Tibial artery (tissue), 4 donors: ENCODE results near the gene THBS1.

ENCODE experiments used
- DNase-seq, 2 donors: peaks; one replicate each; pipeline ENCODE4 v3.0.0-alpha.2; 2019
- H3K27ac ChIP-seq, 2 donors: fragments of 200-600 bp; sonication (generic) in 1 of 2; 1 replicate in 1 of 2; 2 replicates in 1 of 2; pipeline ENCODE4 v1.5.1; 2018 to 2019; ENCODE audit warnings: mild to moderate bottlenecking in 1 of 2
- H3K27me3 ChIP-seq, 2 donors: fragments of 200-600 bp; sonication (generic) in 1 of 2; one replicate each; pipeline versions ENCODE4 v1.5.1 to v1.6.0; 2016 to 2019
- H3K36me3 ChIP-seq, 3 donors: fragments of 200-600 bp; sonication (generic) in 2 of 3; one replicate each; pipeline ENCODE4 v1.5.1; 2016 to 2019; ENCODE audit warnings: mild to moderate bottlenecking in 2 of 3
- H3K4me1 ChIP-seq, 4 donors: fragments of 200-600 bp; sonication (generic) in 2 of 4; 1 replicate in 3 of 4; 2 replicates in 1 of 4; pipeline ENCODE4 v1.5.1; 2016 to 2019
- H3K4me3 ChIP-seq, 2 donors: fragments of 200-600 bp; sonication (generic) in 1 of 2; 1 replicate in 1 of 2; 2 replicates in 1 of 2; pipeline ENCODE4 v1.5.1; 2018 to 2019; ENCODE audit warnings: mild to moderate bottlenecking in 2 of 2
- H3K9me3 ChIP-seq, 3 donors: fragments of 200-600 bp; sonication (generic) in 1 of 3; one replicate each; pipeline ENCODE4 v1.5.1; 2016 to 2019
- intact Hi-C: fragments of 100-400 bp; cut with DNase I; formaldehyde crosslinking; loops from one replicate; pipeline ENCODE4 v1.15.0; 2023; ENCODE audit warnings: low total_unique reads
- TF ChIP-seq, protein P1 (sequence below), 2 experiments: fragments of 200-600 bp in 1 of 2; fragments of 450-650 bp in 1 of 2; IDR thresholded peaks; one replicate each; pipeline ENCODE4 v1.5.1; 2017 to 2019; ENCODE audit warnings: antibody characterized with exemption in 2 of 2, mild to moderate bottlenecking in 1 of 2, moderate library complexity in 1 of 2

Gene THBS1

DNA sequence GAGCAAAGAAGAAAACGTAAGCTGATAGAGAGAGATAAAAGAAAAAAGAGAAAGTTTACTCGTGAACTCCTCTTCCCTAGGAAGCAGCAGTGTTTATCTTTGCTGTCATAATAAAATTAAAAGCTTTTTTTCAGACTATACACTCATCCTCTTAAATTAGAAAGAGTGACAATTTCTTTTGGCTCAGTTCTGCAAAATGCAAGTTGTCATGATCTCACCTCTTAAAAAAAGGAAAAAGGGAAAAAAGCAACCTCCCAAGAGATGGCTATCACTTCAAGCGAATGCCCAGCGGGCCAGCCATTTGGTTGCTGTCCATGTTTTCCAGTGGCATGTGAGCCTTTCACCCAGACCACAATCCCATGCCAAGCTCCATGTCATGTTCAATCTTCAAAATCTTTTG lies 7.0 kb upstream of the THBS1 start:
- Histone ChIP-seq H3K36me3 (no peaks in the 10 kb centered on the region), H3K27me3 (no peaks in the 10 kb centered on the region), H3K9me3 (no peaks in the 10 kb centered on the region), H3K4me1 (peaks cover 0 to 18% (median under 1%) of the 10 kb centered on the region in 4 donors), H3K4me3 (no peak overlapping the region), H3K27ac (no peak overlapping the region)
- intact Hi-C loops: loop anchor here (10.0 kb wide), 1 partner anchor 59 kb away; no protein-coding TSS in a partner anchor
- no peak for DNase-seq
- TF ChIP-seq, protein P1, sequence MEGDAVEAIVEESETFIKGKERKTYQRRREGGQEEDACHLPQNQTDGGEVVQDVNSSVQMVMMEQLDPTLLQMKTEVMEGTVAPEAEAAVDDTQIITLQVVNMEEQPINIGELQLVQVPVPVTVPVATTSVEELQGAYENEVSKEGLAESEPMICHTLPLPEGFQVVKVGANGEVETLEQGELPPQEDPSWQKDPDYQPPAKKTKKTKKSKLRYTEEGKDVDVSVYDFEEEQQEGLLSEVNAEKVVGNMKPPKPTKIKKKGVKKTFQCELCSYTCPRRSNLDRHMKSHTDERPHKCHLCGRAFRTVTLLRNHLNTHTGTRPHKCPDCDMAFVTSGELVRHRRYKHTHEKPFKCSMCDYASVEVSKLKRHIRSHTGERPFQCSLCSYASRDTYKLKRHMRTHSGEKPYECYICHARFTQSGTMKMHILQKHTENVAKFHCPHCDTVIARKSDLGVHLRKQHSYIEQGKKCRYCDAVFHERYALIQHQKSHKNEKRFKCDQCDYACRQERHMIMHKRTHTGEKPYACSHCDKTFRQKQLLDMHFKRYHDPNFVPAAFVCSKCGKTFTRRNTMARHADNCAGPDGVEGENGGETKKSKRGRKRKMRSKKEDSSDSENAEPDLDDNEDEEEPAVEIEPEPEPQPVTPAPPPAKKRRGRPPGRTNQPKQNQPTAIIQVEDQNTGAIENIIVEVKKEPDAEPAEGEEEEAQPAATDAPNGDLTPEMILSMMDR (IDR thresholded peaks at IDR 0.05): no peak

DNA sequence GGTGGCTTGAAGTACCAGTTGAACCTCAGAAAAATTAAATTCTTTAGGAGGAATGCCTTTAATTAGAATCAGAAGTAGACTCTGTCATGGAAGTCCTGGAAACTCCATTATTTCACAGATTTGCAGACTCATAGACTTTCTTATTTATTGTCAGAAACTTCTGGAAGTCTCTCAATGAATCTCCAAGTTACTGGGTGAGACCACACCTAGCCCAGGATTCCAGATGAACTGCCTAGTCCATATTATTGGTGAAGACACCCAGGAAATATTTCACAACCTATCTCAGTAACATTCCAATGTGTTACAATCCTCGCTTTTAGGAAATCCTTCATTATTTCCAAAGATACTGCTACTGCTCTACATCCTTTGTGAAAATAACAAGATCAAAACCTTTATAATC lies 6.5 kb upstream of the THBS1 start:
- Histone ChIP-seq H3K4me3 (no peak overlapping the region), H3K36me3 (no peaks in the 10 kb centered on the region), H3K27me3 (no peaks in the 10 kb centered on the region), H3K9me3 (no peaks in the 10 kb centered on the region), H3K4me1 (peaks cover 0 to 22% (median 4%) of the 10 kb centered on the region in 4 donors), H3K27ac (no peak overlapping the region)
- no peak for DNase-seq
- TF ChIP-seq, protein P1 (IDR thresholded peaks at IDR 0.05): no peak
- intact Hi-C loops: loop anchor here (10.0 kb wide), 1 partner anchor 60 kb away; no protein-coding TSS in a partner anchor

GRCh38 chr15:39575180-39575579 lies 5.7 kb upstream of the THBS1 start:
- H3K27me3 ChIP-seq: no peaks in the 10 kb centered on the region
- intact Hi-C loops: loop anchor here (5.0 to 10.0 kb wide), 2 partner anchors 60 to 758 kb away; no protein-coding TSS in a partner anchor
- TF ChIP-seq, protein P1 (IDR thresholded peaks at IDR 0.05): no peak
- H3K4me1 ChIP-seq: peaks cover 0 to 22% (median 7%) of the 10 kb centered on the region in 4 donors
- no peak overlapping the region for H3K4me3 ChIP-seq
- H3K36me3 ChIP-seq: no peaks in the 10 kb centered on the region
- DNase-seq: no peak
- H3K9me3 ChIP-seq: no peaks in the 10 kb centered on the region
- no peak overlapping the region for H3K27ac ChIP-seq

- Histone ChIP-seq H3K4me3 (peak overlapping the region; percentile 69), H3K4me1 (peaks cover 0 to 44% (median 21%) of the 10 kb centered on the region in 4 donors), H3K36me3 (peaks cover 4 to 23% (median 19%) of the 10 kb centered on the region in 3 donors), H3K27ac (peak overlapping the region; percentile 77 to 92), H3K27me3 (no peaks in the 10 kb centered on the region), H3K9me3 (no peaks in the 10 kb centered on the region)
- DNase-seq: no peak
- intact Hi-C loops: loop anchor here (5.0 to 10.0 kb wide), 2 partner anchors 64 to 762 kb away; no protein-coding TSS in a partner anchor
- TF ChIP-seq, protein P1 (IDR thresholded peaks at IDR 0.05): no peak
These were observed 1.9 kb upstream of the THBS1 start for GRCh38 chr15:39578851-39579486.

GRCh38 chr15:39579487-39580116 lies 1.3 kb upstream of the THBS1 start:
- peak overlapping the region; percentile 77 to 92 for H3K27ac ChIP-seq
- H3K4me1 ChIP-seq: peaks cover 0 to 49% (median 23%) of the 10 kb centered on the region in 4 donors
- intact Hi-C loops: loop anchor here (5.0 to 10.0 kb wide), 4 partner anchors 65 to 762 kb away; no protein-coding TSS in a partner anchor
- H3K9me3 ChIP-seq: no peaks in the 10 kb centered on the region
- DNase-seq: peak; percentile 67 to 84
- H3K36me3 ChIP-seq: peaks cover 10 to 29% (median 25%) of the 10 kb centered on the region in 3 donors
- TF ChIP-seq, protein P1 (IDR thresholded peaks at IDR 0.05): no peak
- peak overlapping the region; percentile 69 for H3K4me3 ChIP-seq
- H3K27me3 ChIP-seq: no peaks in the 10 kb centered on the region
